ENCODE results near the gene TTC39C. TPM values are rescaled to one million over a fixed set of nuclear protein-coding genes. Genes with fewer than 3 reads are reported as not detected.

Gene TTC39C
- total and polyA plus RNA-seq, 2 of the 8 experiments (the other 6 are each of a cell fraction or from before 2014, with no cell fraction given) = 8.1 to 79.1 TPM

- TF ChIP-seq CHD7 (IDR thresholded peaks at IDR 0.05; ENCODE audit: insufficient replicate concordance, low read length) (no peak), RNF2 (IDR thresholded peaks at IDR 0.05; ENCODE audit: borderline replicate concordance, low read depth, low read length, missing control alignments, poor library complexity, severe bottlenecking) (no peak), CBX8 (IDR thresholded peaks at IDR 0.05; ENCODE audit: borderline replicate concordance, low read depth, low read length) (no peak), SP2 (IDR thresholded peaks at IDR 0.05; ENCODE audit: low read length) (no peak), NANOG (IDR thresholded peaks at IDR 0.05; ENCODE audit: insufficient read depth, low read depth, low read length, poor library complexity, severe bottlenecking) (no peak), RFX5 (IDR thresholded peaks at IDR 0.05; ENCODE audit: borderline replicate concordance, low read depth, low read length) (no peak), EGR1 (IDR thresholded peaks at IDR 0.05; ENCODE audit: borderline replicate concordance, low read depth, low read length) (no peak), RXRA (IDR thresholded peaks at IDR 0.05; ENCODE audit: insufficient read depth, low read depth, low read length) (no peak)
- TF ChIP-seq, protein P1, sequence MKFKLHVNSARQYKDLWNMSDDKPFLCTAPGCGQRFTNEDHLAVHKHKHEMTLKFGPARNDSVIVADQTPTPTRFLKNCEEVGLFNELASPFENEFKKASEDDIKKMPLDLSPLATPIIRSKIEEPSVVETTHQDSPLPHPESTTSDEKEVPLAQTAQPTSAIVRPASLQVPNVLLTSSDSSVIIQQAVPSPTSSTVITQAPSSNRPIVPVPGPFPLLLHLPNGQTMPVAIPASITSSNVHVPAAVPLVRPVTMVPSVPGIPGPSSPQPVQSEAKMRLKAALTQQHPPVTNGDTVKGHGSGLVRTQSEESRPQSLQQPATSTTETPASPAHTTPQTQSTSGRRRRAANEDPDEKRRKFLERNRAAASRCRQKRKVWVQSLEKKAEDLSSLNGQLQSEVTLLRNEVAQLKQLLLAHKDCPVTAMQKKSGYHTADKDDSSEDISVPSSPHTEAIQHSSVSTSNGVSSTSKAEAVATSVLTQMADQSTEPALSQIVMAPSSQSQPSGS (IDR thresholded peaks at IDR 0.05; ENCODE audit: low read length) = no peak
Measured at GRCh38 chr18:24021505-24021904, 7.0 kb downstream of the TTC39C start (continued).

All from H1 (cell line).